ENCODE data around the gene NUP210.

- TF ChIP-seq POLR2A (IDR thresholded peaks at IDR 0.05): no peak
- no peak for TF ChIP-seq CTCF (IDR thresholded peaks at IDR 0.05)
Observed at GRCh38 chr3:13344663-13345062, 75.5 kb downstream of the NUP210 start.

Data from testis (tissue), 2 donors.